Cortex of kidney (tissue), 1 donor: Measurements from ENCODE around the gene MYB.

Experiments
- DNase-seq: peaks from one replicate; lab custom pipeline; 2025; lab: John Stamatoyannopoulos, UW

MYB gene

GRCh38 chr6:135250751-135251497, 69.8 kb downstream of the MYB start:
- no peak for DNase-seq

GRCh38 chr6:135251498-135252441, 70.7 kb downstream of the MYB start:
- DNase-seq, result no peak

- no peak for DNase-seq
Observed at GRCh38 chr6:135254471-135254870, 73.4 kb downstream of the MYB start.

DNA sequence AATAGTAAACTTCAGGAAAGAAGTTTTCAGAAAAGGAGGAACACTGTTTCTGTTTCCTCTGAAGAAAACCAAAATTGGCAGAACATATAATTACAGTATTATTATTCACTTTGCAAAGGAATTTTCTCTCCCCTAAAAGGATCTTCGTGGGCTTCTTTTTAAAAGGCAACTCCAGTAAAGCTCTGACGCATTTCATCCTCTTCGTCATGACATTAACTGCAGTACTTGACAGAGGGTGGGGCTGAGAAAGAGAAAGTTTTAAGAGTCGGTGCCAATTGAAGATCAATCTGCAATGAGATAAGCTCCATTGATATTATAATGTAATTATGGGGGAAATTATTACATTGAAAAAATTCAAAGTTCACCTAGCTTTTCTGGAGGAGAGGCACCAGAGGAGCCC, 75.8 kb downstream of the MYB start:
- DNase-seq, result no peak

DNA sequence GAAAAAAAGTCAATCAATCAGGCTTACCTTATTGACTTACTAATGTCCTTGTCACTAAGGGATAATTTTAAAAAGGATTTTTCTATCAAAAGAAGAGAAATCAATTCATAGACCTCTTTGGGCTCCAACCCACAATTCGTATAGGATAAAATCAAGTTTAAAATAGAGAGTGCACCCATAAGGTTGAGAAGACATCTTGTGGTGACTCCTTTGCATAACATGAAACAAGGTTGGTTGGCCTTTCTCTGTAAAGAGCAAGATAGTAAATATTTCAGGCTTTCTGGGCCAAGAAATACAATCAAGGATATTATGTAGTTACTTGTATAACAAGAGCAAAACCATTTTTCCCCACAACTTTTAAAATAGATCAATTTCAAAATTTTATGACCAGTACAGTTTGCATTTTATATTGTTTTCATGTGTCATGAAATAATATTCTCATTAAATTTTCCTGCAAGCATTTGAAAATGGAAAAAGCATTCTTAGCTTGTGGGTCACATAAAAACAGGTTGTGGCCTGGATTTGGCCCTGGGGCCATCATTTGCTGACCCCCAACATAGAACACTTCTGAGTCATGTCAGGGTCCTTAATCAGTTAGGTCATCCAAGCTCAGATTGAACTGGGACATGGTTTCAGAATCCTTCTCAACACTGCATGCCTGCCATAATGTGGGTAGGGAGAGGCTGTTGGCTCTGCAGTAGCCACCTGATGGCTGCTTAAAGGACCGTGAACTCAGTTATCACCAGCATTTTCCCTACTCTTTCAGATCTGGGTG, 76.7 kb downstream of the MYB start:
- DNase-seq, result no peak

DNA sequence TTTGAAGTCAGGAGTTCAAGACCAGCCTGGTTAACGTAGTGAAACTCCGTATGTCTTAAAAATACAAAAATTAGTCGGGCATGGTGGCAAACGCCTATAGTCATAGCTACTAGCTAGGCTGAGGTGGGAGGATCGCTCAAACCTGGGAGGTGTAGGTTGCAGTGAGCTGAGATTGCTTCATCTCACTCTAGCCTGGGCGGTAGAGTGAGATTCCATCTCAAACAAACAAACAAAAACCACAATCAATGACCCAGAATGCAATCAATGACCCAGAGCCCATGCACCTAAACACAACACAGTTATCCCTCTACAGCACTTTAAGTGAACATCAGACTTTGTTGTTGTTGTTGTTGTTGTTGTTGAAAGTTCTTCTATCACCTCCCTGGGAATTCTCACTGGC, 77.9 kb downstream of the MYB start:
- DNase-seq, result no peak

- no peak for DNase-seq
Observed at GRCh38 chr6:135260612-135261011, 79.5 kb downstream of the MYB start.

DNA sequence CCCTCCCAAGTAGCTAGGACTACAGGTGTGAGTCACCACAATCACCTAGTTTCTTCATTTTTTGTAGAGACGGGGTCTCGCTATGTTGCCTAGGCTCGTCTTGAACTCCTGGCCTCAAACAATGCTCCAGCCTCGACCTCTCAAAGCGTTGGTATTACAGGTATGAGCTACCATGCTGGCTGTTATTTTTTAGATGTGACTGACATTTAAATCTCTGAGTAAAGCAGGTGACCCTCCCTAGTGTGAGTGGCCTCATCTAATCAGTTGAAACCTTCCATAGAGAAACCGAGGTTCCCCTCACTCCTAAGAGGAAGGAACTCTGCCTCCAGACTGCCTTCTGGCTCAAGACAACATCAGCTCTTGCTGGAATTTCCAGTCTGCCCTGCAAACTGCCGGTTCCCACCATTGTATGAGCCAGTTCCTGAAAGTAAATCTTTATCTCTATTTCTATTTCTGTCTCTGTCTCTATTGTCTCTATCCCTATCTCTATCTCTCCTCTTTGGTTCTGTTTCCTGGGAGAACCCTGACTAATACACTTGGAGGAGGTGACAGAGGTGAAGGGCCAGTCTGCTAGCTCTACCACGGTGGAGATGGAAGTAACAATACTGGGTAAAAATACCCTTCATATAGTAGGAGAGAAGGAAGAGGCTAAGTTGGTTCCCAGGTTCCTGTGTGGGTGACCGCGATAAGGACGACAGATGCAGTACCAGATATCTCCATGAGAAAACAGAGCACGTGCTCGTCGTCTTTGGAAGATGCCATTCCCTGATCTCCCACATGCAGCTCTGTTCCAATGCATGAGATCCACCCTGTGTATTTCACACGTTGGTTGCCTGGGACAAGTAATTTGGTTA, 81.0 kb downstream of the MYB start:
- no peak for DNase-seq

DNA sequence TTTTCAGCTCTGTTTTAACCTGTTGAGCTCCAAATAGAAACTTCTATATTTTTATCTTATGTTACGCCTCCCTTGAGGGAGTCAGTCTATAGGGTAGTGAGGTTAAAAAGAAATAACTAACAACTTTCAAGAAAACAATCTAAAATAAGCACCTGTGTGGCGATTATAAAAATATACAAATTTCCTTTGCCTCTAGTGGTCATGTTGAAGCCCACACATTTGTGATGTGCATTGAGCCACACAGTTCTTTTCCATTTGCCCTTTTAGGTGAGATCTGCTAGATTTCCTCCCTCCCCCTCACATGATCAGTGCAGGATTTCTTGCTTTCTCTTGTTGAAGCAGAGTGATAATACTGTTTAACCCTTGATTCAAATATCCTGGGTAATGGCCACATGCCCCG, 84.2 kb downstream of the MYB start:
- no peak for DNase-seq

- DNase-seq, result no peak
Observed at GRCh38 chr6:135266675-135267074, 85.6 kb downstream of the MYB start.

- DNase-seq, result no peak
Observed at GRCh38 chr6:135267085-135267484, 86.0 kb downstream of the MYB start.

GRCh38 chr6:135268263-135268662, 87.2 kb downstream of the MYB start:
- DNase-seq, result no peak

DNA sequence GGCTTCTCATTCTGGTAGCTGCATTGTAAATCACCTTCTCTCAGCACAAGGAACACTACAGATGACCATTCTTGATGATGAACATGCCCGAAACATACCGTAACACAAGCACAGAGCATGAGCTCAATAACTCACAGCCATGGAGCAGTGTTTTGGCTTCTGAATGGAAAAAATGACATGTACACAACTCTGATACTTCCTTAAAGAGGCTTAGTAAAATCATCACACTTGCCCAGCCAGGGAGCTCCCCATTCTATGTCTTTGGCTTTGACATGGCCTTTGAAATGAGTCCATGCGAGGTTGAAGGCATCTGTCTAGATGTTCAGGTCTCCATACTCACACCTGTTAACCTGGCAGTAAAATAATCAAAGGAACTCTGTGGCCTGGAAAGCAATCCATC, 87.6 kb downstream of the MYB start:
- DNase-seq, result no peak
